ENCODE data around the gene DTD2. TPM values are rescaled to one million over a fixed set of nuclear protein-coding genes. Genes with fewer than 3 reads are reported as not detected.

The DTD2 gene
- total and polyA plus RNA-seq, 2 of the 8 experiments (the other 6 are each of a cell fraction or from before 2014, with no cell fraction given): 12.0 to 19.5 TPM

DNA sequence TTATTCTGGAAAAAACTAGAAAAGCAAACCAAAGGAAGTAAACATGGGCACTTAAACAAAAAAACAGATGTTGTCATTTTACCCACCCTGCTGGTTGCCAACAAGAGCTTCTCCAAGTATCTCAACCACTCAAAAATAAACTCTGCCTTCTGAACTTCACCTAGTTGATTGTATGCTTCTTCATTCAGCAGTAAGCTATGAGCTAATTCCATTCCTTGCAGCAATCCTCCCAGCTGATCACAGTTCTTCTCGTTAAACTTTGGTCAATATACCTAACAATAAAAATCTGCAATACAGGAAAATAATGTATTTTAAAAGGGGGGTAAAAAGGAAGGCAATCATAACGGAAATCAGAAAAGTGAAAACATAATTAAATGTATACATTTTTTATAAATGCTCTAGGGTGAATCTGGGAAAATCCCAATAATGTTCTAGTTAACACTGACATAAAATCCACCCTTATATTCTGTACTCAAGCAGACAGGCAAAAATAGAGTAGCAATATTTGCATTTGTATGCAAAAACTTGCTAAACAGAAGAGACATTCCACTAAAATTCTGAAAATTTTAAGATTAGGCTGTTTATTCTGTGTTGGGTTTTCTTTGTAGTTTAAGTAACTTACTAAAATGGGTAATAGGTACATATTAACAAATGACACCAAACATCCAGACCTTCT, 54.4 kb downstream of the DTD2 start:
- H3K79me2 ChIP-seq (ENCODE audit: control insufficient read depth in 1 of 2, insufficient read depth in 2 of 2, low read length in 2 of 2): peaks cover 0 to 3% of the 10 kb centered on the region in 2 experiments; a peak in 1 of 4 replicates
- no peak overlapping the region for H3K27ac ChIP-seq (ENCODE audit: low read depth, low read length)
- peak; percentile 36 for FAIRE-seq
- TF ChIP-seq TAF7 (optimal IDR thresholded peaks at IDR 0.05; ENCODE audit: borderline replicate concordance, low read depth, low read length) (no peak), JUN (IDR thresholded peaks at IDR 0.05; ENCODE audit: low read depth, low read length) (no peak), JUND (IDR thresholded peaks at IDR 0.05; ENCODE audit: low read length) (no peak), HDAC2 (IDR thresholded peaks at IDR 0.05; ENCODE audit: borderline replicate concordance in 1 of 2, low read depth in 2 of 2, low read length in 2 of 2) (no peak), RXRA (IDR thresholded peaks at IDR 0.05; ENCODE audit: insufficient read depth, low read depth, low read length) (no peak)

More for the DNA sequence above, 54.4 kb downstream of the DTD2 start:
- Histone ChIP-seq H4K8ac (ENCODE audit: extremely low read depth, insufficient read depth, low read length) (no peak overlapping the region), H4K91ac (replicated peaks; ENCODE audit: insufficient read length, low read length) (no peak overlapping the region), H4K20me1 (replicated peaks in 1 of 2; ENCODE audit: control insufficient read depth in 1 of 2, insufficient read depth in 2 of 2, low read length in 2 of 2) (no peaks in the 10 kb centered on the region), H3K79me1 (ENCODE audit: low read depth, low read length) (no peaks in the 10 kb centered on the region), H3K4me3 (ENCODE audit: extremely low read depth in 1 of 4, insufficient read depth in 2 of 4, low read depth in 3 of 4, low read length in 4 of 4) (no peak overlapping the region), H3K36me3 (ENCODE audit: control insufficient read depth in 2 of 4, insufficient read depth in 4 of 4, low read length in 3 of 4) (peaks cover 0 to 8% (median 2%) of the 10 kb centered on the region in 4 experiments; a peak in 2 of 8 replicates), H3K4me2 (ENCODE audit: insufficient read depth in 1 of 2, low read depth in 2 of 2, low read length in 2 of 2) (no peak overlapping the region), H3K9me3 (ENCODE audit: insufficient read depth in 2 of 2, low read depth in 1 of 2, low read length in 1 of 2) (no peaks in the 10 kb centered on the region), H3K23ac (ENCODE audit: insufficient read length) (no peak overlapping the region), H3K56ac (replicated peaks; ENCODE audit: insufficient read length, low read depth, low read length) (no peak overlapping the region), H2AK5ac (ENCODE audit: low read depth, low read length) (no peak overlapping the region), H3K18ac (ENCODE audit: extremely low read depth, low read length) (no peak overlapping the region), H2BK12ac (ENCODE audit: low read depth, low read length) (no peak overlapping the region), H2AFZ (ENCODE audit: low read length) (no peak overlapping the region), H3K27me3 (replicated peaks in 1 of 4; ENCODE audit: control insufficient read depth in 3 of 4, extremely low read depth in 1 of 4, insufficient read depth in 3 of 4, low read length in 3 of 4) (no peaks in the 10 kb centered on the region), H3K14ac (ENCODE audit: insufficient read length) (no peak overlapping the region), H2BK15ac (ENCODE audit: low read length) (no peak overlapping the region), H2BK5ac (ENCODE audit: low read depth, low read length) (no peak overlapping the region), H3K9ac (replicated peaks in 1 of 4; ENCODE audit: extremely low read depth in 1 of 4, low read depth in 3 of 4, low read length in 3 of 4) (no peak overlapping the region), H3K4me1 (replicated peaks in 1 of 4; ENCODE audit: control insufficient read depth in 3 of 4, insufficient read depth in 4 of 4, low read length in 3 of 4) (no peaks in the 10 kb centered on the region), H4K5ac (ENCODE audit: insufficient read length, low read depth, low read length) (no peak overlapping the region), H3K23me2 (ENCODE audit: low read depth, low read length) (no peaks in the 10 kb centered on the region), H3K4ac (replicated peaks; ENCODE audit: insufficient read length, low read depth, low read length) (no peak overlapping the region), H2BK120ac (replicated peaks; ENCODE audit: low read depth, low read length) (no peak overlapping the region), H2BK20ac (ENCODE audit: low read length) (no peak overlapping the region)
- ChIA-PET POLR2A (ENCODE audit: partially characterized antibody) (no interaction called here), CTCF (ENCODE audit: partially characterized antibody) (interaction anchor here (0.9 to 2.2 kb wide), 3 partner anchors 14 to 852 kb away, joined by 3 to 9 read pairs (median 4); no protein-coding TSS in a partner anchor)
- no peak for DNase-seq (ENCODE audit: low read depth in 1 of 2, low spot score in 2 of 2)
- WGBS, 2 experiments (ENCODE audit: extremely low coverage in 1 of 2, insufficient coverage in 1 of 2, insufficient read length in 1 of 2, insufficient replicate concordance in 2 of 2, low coverage in 1 of 2, low lambda C conversion rate in 2 of 2, missing lambda C conversion rate in 1 of 2): 80% methylated on average over 2 of the region's 2 CpGs; no CpG with 5 or more reads in 1 of the 2 experiments
